Measurements from ENCODE around the gene TSPOAP1. TPM values are rescaled to one million over a fixed set of nuclear protein-coding genes. Genes with fewer than 3 reads are reported as not detected.

Gene TSPOAP1
- total RNA-seq, 1 experiment from 2014 or later, result 10.9 TPM

- no peak for TF ChIP-seq ELF4 (CRISPR knock-in tag; IDR thresholded peaks at IDR 0.05; ENCODE audit: low read depth)
- TF ChIP-seq ZNF396 (CRISPR knock-in tag; IDR thresholded peaks at IDR 0.05; ENCODE audit: borderline replicate concordance), result no peak
Measured at GRCh38 chr17:58267347-58268324, 61.0 kb downstream of the TSPOAP1 start (continued).

GRCh38 chr17:58265902-58266875, 62.4 kb downstream of the TSPOAP1 start:
- Mint-ChIP-seq H3K27me3 (ENCODE audit: low read depth) (peaks cover 44% of the 10 kb centered on the region), H3K9me3 (no peaks in the 10 kb centered on the region)

GRCh38 chr17:58265271-58265670, 63.3 kb downstream of the TSPOAP1 start:
- Mint-ChIP-seq H3K27me3 (ENCODE audit: low read depth) (peaks cover 54% of the 10 kb centered on the region), H3K27ac (no peak overlapping the region), H3K9me3 (no peaks in the 10 kb centered on the region), H3K4me1 (no peaks in the 10 kb centered on the region), H3K4me3 (no peak overlapping the region), H3K36me3 (no peaks in the 10 kb centered on the region)
- TF ChIP-seq ZSCAN18 (CRISPR knock-in tag; IDR thresholded peaks at IDR 0.05), result no peak
- TF ChIP-seq EMX1 (CRISPR knock-in tag; IDR thresholded peaks at IDR 0.05), result no peak
- TF ChIP-seq NR2C2 (CRISPR knock-in tag; IDR thresholded peaks at IDR 0.05), result no peak
- no peak for TF ChIP-seq USF1 (CRISPR knock-in tag; IDR thresholded peaks at IDR 0.05)
- no peak for ATAC-seq
- DNase-seq (ENCODE audit: low spot score), result no peak
- ChIA-PET POLR2A (interaction anchor here (0.6 kb wide), 1 partner anchor 625 kb away, joined by 3 read pairs; no protein-coding TSS in a partner anchor), CTCF (interaction anchor here (0.6 kb wide), 2 partner anchors 184 to 210 kb away, joined by 3 read pairs; no protein-coding TSS in a partner anchor)

More at GRCh38 chr17:58265902-58266875, 62.4 kb downstream of the TSPOAP1 start:
- Mint-ChIP-seq H3K4me3 (no peak overlapping the region), H3K4me1 (no peaks in the 10 kb centered on the region), H3K36me3 (no peaks in the 10 kb centered on the region), H3K27ac (no peak overlapping the region)
- CTCF ChIA-PET, result no interaction called here
- POLR2A ChIA-PET, result no interaction called here
- DNase-seq (ENCODE audit: low spot score) (no peak), ATAC-seq (no peak)
- TF ChIP-seq ZNF281 (CRISPR knock-in tag; IDR thresholded peaks at IDR 0.05) (no peak), CBFB (CRISPR knock-in tag; IDR thresholded peaks at IDR 0.05; ENCODE audit: low read depth) (no peak), ZNF396 (CRISPR knock-in tag; IDR thresholded peaks at IDR 0.05; ENCODE audit: borderline replicate concordance) (no peak), ZBTB21 (CRISPR knock-in tag; IDR thresholded peaks at IDR 0.05; ENCODE audit: borderline replicate concordance) (no peak), E2F5 (CRISPR knock-in tag; IDR thresholded peaks at IDR 0.05) (no peak), GTF2I (CRISPR knock-in tag; conservative IDR thresholded peaks at IDR 0.05) (no peak), ZNF416 (CRISPR knock-in tag; IDR thresholded peaks at IDR 0.05) (no peak), TCF7 (CRISPR knock-in tag; IDR thresholded peaks at IDR 0.05; ENCODE audit: low read depth) (no peak), HMGXB4 (CRISPR knock-in tag; IDR thresholded peaks at IDR 0.05) (no peak)

All from WTC11 (cell line).